HUES64 (cell line): ENCODE results near the gene DNAJC17. TPM values are rescaled to one million over a fixed set of nuclear protein-coding genes. Genes with fewer than 3 reads are reported as not detected.

Experiments
- H3K27ac ChIP-seq: 2 replicates; pipeline ENCODE4 v1.7.0; 2013; ENCODE audit warnings: low read depth, low read length, inconsistent platforms
- H3K27me3 ChIP-seq: 2 replicates; pipeline ENCODE4 v1.6.1; 2013; ENCODE audit warnings: mild to moderate bottlenecking, low read length; ENCODE audit not compliant: insufficient read depth
- H3K36me3 ChIP-seq: 2 replicates; pipeline ENCODE4 v1.6.1; 2013; ENCODE audit warnings: mild to moderate bottlenecking, low read length; ENCODE audit not compliant: insufficient read depth
- H3K4me1 ChIP-seq: 2 replicates; pipeline ENCODE4 v1.6.1; 2013; ENCODE audit warnings: mild to moderate bottlenecking, low read length, moderate library complexity; ENCODE audit not compliant: insufficient read depth
- H3K4me3 ChIP-seq: 2 replicates; pipeline ENCODE4 v1.5.1; 2013; ENCODE audit warnings: mild to moderate bottlenecking, low read length, moderate library complexity
- H3K9ac ChIP-seq: 2 replicates; pipeline ENCODE4 v1.6.1; 2013; ENCODE audit warnings: mild to moderate bottlenecking, low read depth, low read length
- H3K9me3 ChIP-seq: 2 replicates; pipeline ENCODE4 v1.6.1; 2013; ENCODE audit warnings: low read depth, low read length; ENCODE audit not compliant: insufficient read depth
- WGBS: fragments of 150-250, 120-280 bp; methylation state at CpG from one replicate; pipeline ENCODE4 v1.1.7; 2013; ENCODE audit warnings: missing lambda C conversion rate; 5-methylcytosine and 5-hydroxymethylcytosine counted together
- polyA plus RNA-seq, 2 experiments: library from polyadenylated mRNA; stranded (reverse); fragments of 50-300 nt; gene quantifications; one replicate each; pipeline ENCODE4 v1.2.3, GENCODE V29; 2013

The DNAJC17 gene, protein sequence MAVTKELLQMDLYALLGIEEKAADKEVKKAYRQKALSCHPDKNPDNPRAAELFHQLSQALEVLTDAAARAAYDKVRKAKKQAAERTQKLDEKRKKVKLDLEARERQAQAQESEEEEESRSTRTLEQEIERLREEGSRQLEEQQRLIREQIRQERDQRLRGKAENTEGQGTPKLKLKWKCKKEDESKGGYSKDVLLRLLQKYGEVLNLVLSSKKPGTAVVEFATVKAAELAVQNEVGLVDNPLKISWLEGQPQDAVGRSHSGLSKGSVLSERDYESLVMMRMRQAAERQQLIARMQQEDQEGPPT
- 41.6 TPM for polyA plus RNA-seq (2013, experiment 1 of 2)
- 50.4 TPM for polyA plus RNA-seq (2013, experiment 2 of 2)

DNA sequence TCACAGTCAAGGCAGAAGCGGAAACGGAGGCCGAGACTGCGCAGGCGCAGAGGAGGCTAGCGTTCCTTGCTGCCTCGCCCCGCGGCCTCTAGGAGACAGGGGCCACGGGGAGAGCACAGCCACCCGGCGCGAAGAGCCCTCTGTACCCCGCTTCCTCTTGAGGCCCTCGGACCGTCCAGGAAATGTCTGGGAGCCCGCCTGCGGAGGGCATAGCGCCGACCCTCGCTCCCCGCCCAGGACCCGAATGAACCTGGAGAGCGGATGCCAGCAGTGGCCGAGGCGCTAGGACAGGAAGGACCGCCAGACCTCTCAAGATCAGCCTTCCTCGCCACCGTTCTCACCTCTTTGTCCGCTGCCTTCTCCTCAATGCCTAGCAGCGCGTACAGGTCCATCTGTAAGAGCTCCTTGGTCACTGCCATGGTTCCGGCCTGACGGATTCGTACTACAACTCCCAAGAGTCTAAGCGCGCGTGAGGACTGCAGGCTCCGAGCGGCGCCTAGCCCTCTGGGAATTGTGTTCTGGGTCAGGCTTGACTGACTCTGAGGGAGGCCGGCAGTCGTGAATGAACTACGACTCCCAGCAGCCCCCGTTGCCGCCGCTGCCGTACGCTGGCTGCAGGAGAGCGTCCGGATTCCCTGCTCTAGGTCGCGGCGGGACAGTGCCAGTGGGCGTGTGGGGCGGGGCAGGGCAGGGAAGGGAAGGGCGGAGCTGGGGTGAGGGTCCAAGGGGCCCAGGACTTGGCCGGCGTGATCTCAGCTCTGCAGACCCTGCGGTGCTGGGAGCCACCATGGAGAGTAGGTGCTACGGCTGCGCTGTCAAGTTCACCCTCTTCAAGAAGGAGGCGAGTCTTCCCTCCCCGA, at the start of gene DNAJC17, which contains the start of gene ZFYVE19:
Gene DNAJC17, minus strand, starts transcription at position 446 of the 860 bp plus-strand sequence. Its CDS starts 27 bp downstream, at position 419.
Gene ZFYVE19, plus strand, starts transcription at position 62 of the 860 bp plus-strand sequence. Its CDS starts 501 bp downstream, at position 563.
- Histone ChIP-seq H3K4me3 (peak within 1 kb of the TSS; percentile 94), H3K9ac (peak within 1 kb of the TSS; percentile 75), H3K27ac (peak within 1 kb of the TSS; percentile 28), H3K4me1 (peaks cover 7% of the 10 kb centered on the region; the same call in 1 of the 2 replicates), H3K9me3 (no peaks in the 10 kb centered on the region), H3K27me3 (no peaks in the 10 kb centered on the region), H3K36me3 (0 out of 2 replicates have a peak, but pooled peaks cover 4% of the 10 kb centered on the region)
- WGBS = under 1% methylated on average over 64 of the region's 64 CpGs

DNA sequence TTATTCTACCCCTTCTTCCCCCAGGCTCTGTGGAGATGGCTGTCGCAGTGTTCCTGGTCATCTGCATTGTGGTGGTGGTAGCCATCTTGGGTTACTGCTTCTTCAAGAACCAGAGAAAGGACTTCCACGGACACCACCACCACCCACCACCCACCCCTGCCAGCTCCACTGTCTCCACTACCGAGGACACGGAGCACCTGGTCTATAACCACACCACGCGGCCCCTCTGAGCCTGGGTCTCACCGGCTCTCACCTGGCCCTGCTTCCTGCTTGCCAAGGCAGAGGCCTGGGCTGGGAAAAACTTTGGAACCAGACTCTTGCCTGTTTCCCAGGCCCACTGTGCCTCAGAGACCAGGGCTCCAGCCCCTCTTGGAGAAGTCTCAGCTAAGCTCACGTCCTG, 49.5 kb upstream of the DNAJC17 start:
- Histone ChIP-seq H3K4me1 (no peaks in the 10 kb centered on the region), H3K27ac (no peak overlapping the region), H3K4me3 (no peak overlapping the region), H3K9me3 (no peaks in the 10 kb centered on the region), H3K27me3 (no peaks in the 10 kb centered on the region), H3K36me3 (peaks cover 61% of the 10 kb centered on the region), H3K9ac (no peak overlapping the region)
- WGBS = 88% methylated on average over 8 of the region's 8 CpGs

DNA sequence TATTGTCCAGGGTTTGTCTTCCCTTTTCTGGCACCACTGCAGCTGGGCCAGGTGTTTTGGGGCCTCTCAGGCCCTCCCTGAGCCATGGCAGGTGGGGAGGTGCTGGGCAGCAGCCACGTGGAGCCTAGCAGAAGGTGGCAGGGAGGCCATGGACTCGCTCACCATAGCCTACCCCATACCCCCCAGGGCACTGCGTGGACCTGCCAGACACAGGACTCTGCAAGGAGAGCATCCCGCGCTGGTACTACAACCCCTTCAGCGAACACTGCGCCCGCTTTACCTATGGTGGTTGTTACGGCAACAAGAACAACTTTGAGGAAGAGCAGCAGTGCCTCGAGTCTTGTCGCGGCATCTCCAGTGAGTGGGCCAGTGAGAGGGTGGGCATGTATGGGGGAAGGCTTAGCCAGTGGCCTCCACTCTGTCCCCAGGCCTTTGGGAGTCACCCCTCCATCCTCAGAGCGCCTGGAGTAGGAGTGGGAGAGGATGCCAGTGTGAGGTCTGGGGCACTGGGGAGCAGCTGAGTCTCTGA, 48.5 kb upstream of the DNAJC17 start:
- Histone ChIP-seq H3K9me3 (no peaks in the 10 kb centered on the region), H3K36me3 (peaks cover 66% of the 10 kb centered on the region), H3K27ac (no peak overlapping the region), H3K9ac (no peak overlapping the region), H3K27me3 (no peaks in the 10 kb centered on the region), H3K4me1 (no peaks in the 10 kb centered on the region), H3K4me3 (no peak overlapping the region)
- WGBS = 90% methylated on average over 12 of the region's 13 CpGs

DNA sequence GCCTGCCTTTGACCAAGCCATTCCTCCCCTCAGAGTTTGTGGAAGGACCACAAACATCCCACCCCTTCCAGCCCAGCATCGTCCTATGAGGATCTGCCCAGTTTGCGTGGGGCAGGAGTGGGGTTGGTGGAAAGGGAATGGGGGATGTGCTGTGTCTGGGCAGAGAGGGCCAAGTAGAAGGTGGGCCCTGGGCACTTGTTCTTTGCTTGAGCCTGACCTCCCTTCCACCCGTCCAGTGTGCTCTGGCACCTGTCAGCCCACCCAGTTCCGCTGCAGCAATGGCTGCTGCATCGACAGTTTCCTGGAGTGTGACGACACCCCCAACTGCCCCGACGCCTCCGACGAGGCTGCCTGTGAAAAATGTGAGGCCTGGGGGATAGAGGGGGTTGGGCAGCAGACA, 46.9 kb upstream of the DNAJC17 start:
- Histone ChIP-seq H3K9ac (no peak overlapping the region), H3K27ac (no peak overlapping the region), H3K36me3 (peaks cover 80% of the 10 kb centered on the region), H3K4me3 (no peak overlapping the region), H3K9me3 (no peaks in the 10 kb centered on the region), H3K27me3 (no peaks in the 10 kb centered on the region), H3K4me1 (no peaks in the 10 kb centered on the region)
- WGBS = 94% methylated on average over 10 of the region's 10 CpGs

DNA sequence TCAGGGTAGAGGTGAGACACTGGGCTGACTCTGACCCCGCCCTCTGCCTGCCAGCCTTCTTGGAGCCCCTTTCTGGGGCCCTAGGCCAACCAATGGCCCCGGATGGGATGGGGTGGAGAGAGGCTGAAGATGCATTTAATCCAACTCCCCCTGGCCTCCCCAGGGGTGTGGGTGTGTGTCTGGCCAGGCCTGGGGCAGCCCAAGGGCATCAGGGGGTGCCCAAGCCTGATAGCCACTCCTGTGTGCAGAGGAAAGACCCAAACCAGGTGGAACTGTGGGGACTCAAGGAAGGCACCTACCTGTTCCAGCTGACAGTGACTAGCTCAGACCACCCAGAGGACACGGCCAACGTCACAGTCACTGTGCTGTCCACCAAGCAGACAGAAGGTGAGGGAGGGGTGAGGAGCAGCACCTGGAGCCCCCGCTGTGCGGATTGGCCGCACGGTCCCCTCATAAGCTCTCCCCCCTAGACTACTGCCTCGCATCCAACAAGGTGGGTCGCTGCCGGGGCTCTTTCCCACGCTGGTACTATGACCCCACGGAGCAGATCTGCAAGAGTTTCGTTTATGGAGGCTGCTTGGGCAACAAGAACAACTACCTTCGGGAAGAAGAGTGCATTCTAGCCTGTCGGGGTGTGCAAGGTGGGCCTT, 46.1 kb upstream of the DNAJC17 start:
- H3K9me3 ChIP-seq = no peaks in the 10 kb centered on the region
- no peak overlapping the region for H3K9ac ChIP-seq
- no peak overlapping the region for H3K4me3 ChIP-seq
- H3K27ac ChIP-seq = no peak overlapping the region
- no peaks in the 10 kb centered on the region for H3K27me3 ChIP-seq
- 96% methylated on average over 15 of the region's 16 CpGs for WGBS
- H3K36me3 ChIP-seq = peaks cover 83% of the 10 kb centered on the region
- H3K4me1 ChIP-seq = 0 out of 2 replicates have a peak, but pooled peaks cover under 1% of the 10 kb centered on the region

DNA sequence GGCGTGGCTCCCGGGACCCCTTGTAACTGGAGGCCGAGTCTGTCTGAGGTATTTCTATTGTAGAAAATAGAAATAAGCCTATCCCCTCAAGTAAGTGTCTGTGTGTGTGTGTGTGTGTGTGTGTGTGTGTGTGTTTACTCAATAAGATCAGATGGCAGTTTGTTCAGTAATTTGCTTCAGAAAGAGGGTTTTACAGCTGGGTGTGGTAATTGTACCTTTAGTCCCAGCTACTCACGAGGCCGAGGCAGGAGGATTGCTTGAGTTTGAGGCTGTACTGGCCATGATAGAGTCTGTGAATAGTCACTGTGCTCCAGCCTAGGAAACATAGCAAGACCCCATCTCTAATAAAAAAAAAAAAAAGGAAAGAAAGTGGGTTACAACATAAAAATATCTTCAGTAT, 45.3 kb upstream of the DNAJC17 start:
- no peaks in the 10 kb centered on the region for H3K9me3 ChIP-seq
- no peak overlapping the region for H3K27ac ChIP-seq
- no peaks in the 10 kb centered on the region for H3K27me3 ChIP-seq
- H3K4me3 ChIP-seq = no peak overlapping the region
- H3K4me1 ChIP-seq = peaks cover 9% of the 10 kb centered on the region; the same call in 1 of the 2 replicates
- H3K36me3 ChIP-seq = peaks cover 82% of the 10 kb centered on the region
- no peak overlapping the region for H3K9ac ChIP-seq
- 94% methylated on average over 5 of the region's 5 CpGs for WGBS

DNA sequence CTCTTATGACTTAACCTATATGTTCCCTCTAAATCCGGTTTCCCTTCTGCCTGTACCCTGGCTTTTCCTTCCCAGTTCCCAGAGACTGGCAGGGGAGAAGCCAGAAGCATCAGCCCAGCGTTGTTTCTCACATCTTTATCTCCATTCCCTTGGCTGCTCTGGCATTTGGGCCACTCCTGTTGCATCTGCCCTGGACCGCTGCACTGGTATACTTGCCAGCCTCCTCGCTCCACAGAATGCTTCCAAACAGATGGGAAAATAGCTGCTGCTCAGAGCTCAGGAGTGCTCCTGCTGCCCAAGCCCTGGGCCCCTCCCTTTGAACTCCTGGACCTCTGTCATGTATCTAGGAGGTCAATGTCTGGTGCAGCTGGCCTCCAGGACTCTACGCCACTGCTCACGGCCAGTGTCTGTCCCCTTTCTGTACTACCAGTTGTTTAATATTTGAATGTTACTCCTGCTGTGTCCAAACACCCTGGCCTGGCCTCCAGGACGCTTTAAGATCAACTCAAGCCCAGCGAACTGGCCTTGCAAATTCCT, 43.4 kb upstream of the DNAJC17 start:
- no peaks in the 10 kb centered on the region for H3K27me3 ChIP-seq
- 93% methylated on average over 8 of the region's 8 CpGs for WGBS
- no peak overlapping the region for H3K9ac ChIP-seq
- H3K27ac ChIP-seq = no peak overlapping the region
- no peaks in the 10 kb centered on the region for H3K9me3 ChIP-seq
- peaks cover 27% of the 10 kb centered on the region for H3K4me1 ChIP-seq
- peaks cover 68% of the 10 kb centered on the region for H3K36me3 ChIP-seq
- no peak overlapping the region for H3K4me3 ChIP-seq

DNA sequence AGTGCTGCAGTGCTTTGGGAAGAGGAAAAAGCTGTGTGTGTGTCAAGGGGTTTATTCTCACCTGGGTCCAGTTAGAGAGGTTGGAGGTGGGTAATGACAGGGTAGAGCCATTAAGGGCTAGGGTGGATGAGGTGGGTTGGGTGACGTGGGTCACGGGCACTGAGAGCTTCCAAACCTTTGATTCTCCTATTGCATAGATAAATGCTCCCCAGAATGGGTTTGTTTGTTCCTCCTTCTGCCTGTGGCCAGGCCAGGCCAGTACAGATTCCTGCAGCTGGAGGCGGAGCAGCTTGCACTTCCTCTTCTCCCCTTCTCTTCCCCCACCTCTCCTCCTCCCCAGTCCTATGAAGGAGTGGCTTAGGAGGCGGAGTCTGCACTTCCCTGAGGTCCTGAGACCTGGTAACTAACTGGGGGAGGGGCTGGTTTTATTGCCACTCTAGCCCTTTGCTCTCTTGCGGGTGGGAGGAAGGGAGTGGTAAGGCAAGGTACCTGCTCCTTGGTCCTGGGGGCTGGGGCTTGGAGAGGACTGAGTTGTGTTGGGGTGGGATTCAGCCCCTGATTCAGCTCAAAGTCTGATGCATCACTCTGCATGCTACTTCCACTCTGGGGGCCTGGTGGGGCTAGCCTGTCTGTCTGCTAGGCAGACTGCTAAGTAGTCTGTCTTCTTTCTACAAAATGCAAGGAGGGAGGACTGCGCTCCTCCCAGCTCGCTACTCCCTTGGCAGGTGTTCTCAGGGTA, 40.1 kb upstream of the DNAJC17 start:
- H3K4me1 ChIP-seq = peaks cover 37% of the 10 kb centered on the region
- H3K9me3 ChIP-seq = no peaks in the 10 kb centered on the region
- WGBS = 68% methylated on average over 6 of the region's 7 CpGs
- peaks cover 24% of the 10 kb centered on the region for H3K27me3 ChIP-seq
- H3K27ac ChIP-seq = no peak overlapping the region
- H3K36me3 ChIP-seq = peaks cover 36% of the 10 kb centered on the region
- H3K9ac ChIP-seq = no peak overlapping the region
- no peak overlapping the region for H3K4me3 ChIP-seq

DNA sequence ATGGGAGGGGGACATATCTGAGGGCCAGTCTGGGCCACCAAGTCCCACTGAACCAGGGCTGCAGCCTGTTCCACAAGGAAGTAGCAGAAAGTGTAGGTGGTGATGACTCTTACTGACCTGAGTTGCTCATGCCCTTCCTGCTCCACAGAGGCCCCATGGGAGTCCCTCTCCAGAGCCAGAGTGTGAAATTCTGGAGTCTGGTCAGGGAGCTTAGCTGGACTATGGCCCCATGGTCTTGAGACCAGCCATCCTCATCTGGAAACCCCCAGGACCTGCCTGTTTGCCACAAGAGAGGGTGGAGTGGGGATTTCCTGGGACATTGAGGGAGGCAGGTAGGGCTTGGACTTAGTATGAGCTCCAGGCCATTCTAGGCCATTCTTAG, 39.6 kb upstream of the DNAJC17 start:
- Histone ChIP-seq H3K9ac (no peak overlapping the region), H3K27ac (no peak overlapping the region; the same call in 1 of the 2 replicates), H3K36me3 (peaks cover 31% of the 10 kb centered on the region)

More for the DNA sequence above, 39.6 kb upstream of the DNAJC17 start:
- Histone ChIP-seq H3K27me3 (peaks cover 24% of the 10 kb centered on the region), H3K9me3 (no peaks in the 10 kb centered on the region), H3K4me3 (peak overlapping the region; percentile 73; the same call in 1 of the 2 replicates), H3K4me1 (peaks cover 37% of the 10 kb centered on the region)
